NT2/D1 (cell line): ENCODE results near the gene SLC35B4.

Source experiments
- DNase-seq: peaks from one replicate; pipeline ENCODE4 v3.0.0-alpha.2; 2011; ENCODE audit warnings: low read depth, low spot score
- H3K27me3 ChIP-seq: 2 replicates; pipeline ENCODE4 v1.6.0; 2011; ENCODE audit warnings: mild to moderate bottlenecking; ENCODE audit not compliant: insufficient read length, insufficient read depth
- H3K36me3 ChIP-seq: 2 replicates; pipeline ENCODE4 v1.6.1; 2011; ENCODE audit warnings: mild to moderate bottlenecking, low read length, mixed read lengths; ENCODE audit not compliant: insufficient read depth, insufficient read length
- H3K4me1 ChIP-seq: 2 replicates; pipeline ENCODE4 v1.5.1; 2011; ENCODE audit not compliant: insufficient read depth, insufficient read length
- H3K4me3 ChIP-seq: 2 replicates; pipeline ENCODE4 v1.5.1; 2011; ENCODE audit warnings: low read depth; ENCODE audit not compliant: insufficient read length
- H3K9ac ChIP-seq: 2 replicates; pipeline ENCODE4 v1.6.0; 2011; ENCODE audit warnings: low read depth; ENCODE audit not compliant: insufficient read length
- H3K9me3 ChIP-seq: 2 replicates; pipeline ENCODE4 v1.5.1; 2011; ENCODE audit warnings: mild to moderate bottlenecking, low read length; ENCODE audit not compliant: insufficient read depth
- SUZ12 ChIP-seq: IDR thresholded peaks from 2 replicates; pipeline ENCODE4 v1.6.1; 2011; ENCODE audit not compliant: insufficient read length, insufficient read depth; ENCODE audit errors: extremely low read depth
- YY1 ChIP-seq: IDR thresholded peaks from 2 replicates; pipeline ENCODE4 v1.6.1; 2011; ENCODE audit not compliant: insufficient read length, insufficient read depth
- ZNF274 ChIP-seq: IDR thresholded peaks from 2 replicates; pipeline ENCODE4 v1.6.1; 2011; ENCODE audit warnings: mild to moderate bottlenecking, low read depth, low read length

The SLC35B4 gene

GRCh38 chr7:134357486-134357885, 40.8 kb upstream of the SLC35B4 start:
- H3K9me3 ChIP-seq = no peaks in the 10 kb centered on the region
- H3K4me3 ChIP-seq = no peak overlapping the region
- H3K27me3 ChIP-seq = no peaks in the 10 kb centered on the region
- no peak overlapping the region for H3K9ac ChIP-seq
- H3K4me1 ChIP-seq = no peaks in the 10 kb centered on the region
- DNase-seq = no peak
- no peaks in the 10 kb centered on the region for H3K36me3 ChIP-seq
- TF ChIP-seq SUZ12 = no peak
- TF ChIP-seq ZNF274 = no peak
- TF ChIP-seq YY1 = no peak

DNA sequence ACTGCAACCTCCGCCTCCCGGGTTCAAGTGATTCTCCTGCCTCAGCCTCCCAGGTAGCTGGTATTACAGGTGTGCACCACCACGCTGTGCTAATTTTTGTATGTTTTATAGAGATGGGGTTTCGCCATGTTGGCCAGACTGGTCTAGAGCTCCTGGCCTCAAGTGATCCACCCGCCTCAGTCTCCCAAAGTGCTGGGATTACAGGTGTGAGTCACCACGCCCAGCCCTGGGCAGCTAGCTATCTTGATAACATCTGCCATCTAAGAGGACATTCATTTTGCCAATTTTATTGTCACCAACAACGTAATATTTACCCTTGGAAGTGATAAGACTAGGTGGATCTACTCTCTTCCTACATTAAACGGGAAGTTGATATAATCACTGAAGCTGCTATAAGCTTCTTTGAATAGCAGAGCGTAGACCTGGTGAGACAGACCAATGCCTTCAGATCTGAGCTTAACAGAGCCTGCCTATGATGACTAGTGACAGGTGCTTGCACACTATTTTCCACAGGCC, 39.7 kb upstream of the SLC35B4 start:
- Histone ChIP-seq H3K4me3 (no peak overlapping the region), H3K36me3 (no peaks in the 10 kb centered on the region), H3K9ac (no peak overlapping the region), H3K9me3 (no peaks in the 10 kb centered on the region), H3K27me3 (no peaks in the 10 kb centered on the region), H3K4me1 (no peaks in the 10 kb centered on the region)
- no peak for DNase-seq
- TF ChIP-seq YY1 (no peak), ZNF274 (no peak), SUZ12 (no peak)

DNA sequence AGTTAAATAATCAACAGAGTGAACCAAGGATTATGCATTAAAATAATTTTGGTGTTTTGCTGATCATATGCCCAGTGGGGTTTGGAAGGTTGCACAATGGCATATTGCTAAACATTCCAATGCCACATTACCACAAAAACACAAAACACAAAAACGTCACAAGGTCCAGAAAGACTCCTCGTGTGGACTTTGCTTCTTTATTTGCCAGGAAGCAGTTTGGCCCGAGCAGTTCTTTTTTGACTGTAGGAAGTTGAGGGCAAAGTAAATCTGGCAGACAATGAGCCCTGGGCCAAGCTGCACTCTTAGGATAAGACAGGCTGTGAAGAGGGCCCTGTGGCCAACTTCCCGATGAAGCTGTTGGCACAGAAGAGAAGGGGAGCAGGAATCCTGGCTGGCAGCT, 39.2 kb upstream of the SLC35B4 start:
- Histone ChIP-seq H3K9me3 (no peaks in the 10 kb centered on the region), H3K4me3 (no peak overlapping the region), H3K4me1 (no peaks in the 10 kb centered on the region), H3K9ac (no peak overlapping the region), H3K27me3 (no peaks in the 10 kb centered on the region), H3K36me3 (no peaks in the 10 kb centered on the region)
- TF ChIP-seq SUZ12 (no peak), YY1 (no peak), ZNF274 (no peak)
- DNase-seq = no peak

- no peaks in the 10 kb centered on the region for H3K27me3 ChIP-seq
- no peak overlapping the region for H3K9ac ChIP-seq
- no peaks in the 10 kb centered on the region for H3K9me3 ChIP-seq
- no peaks in the 10 kb centered on the region for H3K4me1 ChIP-seq
- TF ChIP-seq SUZ12 = no peak
- no peak for TF ChIP-seq ZNF274
- no peak for TF ChIP-seq YY1
- H3K36me3 ChIP-seq = no peaks in the 10 kb centered on the region
- no peak for DNase-seq
- H3K4me3 ChIP-seq = no peak overlapping the region
Observed at GRCh38 chr7:134355004-134355525, 38.3 kb upstream of the SLC35B4 start.

DNA sequence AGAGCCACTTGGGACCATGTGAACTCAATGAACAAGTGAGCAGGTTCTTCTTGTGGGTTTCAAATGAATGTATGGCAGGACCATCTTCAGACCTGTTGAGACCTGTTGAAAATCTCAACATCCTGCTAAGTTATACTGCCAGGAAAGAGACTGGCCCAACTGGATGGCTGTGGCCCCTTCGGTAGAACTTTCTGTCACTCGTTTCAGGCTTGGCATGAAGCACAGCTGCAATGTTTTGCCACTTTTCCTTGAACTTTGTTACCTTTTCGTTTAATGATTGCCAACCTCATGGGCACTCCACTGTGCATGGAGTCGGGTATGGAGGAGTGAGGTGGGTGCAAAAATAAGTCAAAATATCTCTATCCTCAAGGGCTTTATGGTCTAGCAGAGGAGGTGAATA, 36.7 kb upstream of the SLC35B4 start:
- Histone ChIP-seq H3K36me3 (no peaks in the 10 kb centered on the region), H3K4me3 (no peak overlapping the region), H3K9ac (no peak overlapping the region), H3K4me1 (no peaks in the 10 kb centered on the region), H3K27me3 (no peaks in the 10 kb centered on the region), H3K9me3 (no peaks in the 10 kb centered on the region)
- no peak for TF ChIP-seq ZNF274
- TF ChIP-seq SUZ12 = no peak
- no peak for TF ChIP-seq YY1
- no peak for DNase-seq

GRCh38 chr7:134351424-134351823, 34.7 kb upstream of the SLC35B4 start:
- Histone ChIP-seq H3K4me1 (no peaks in the 10 kb centered on the region), H3K9ac (no peak overlapping the region), H3K36me3 (no peaks in the 10 kb centered on the region), H3K9me3 (no peaks in the 10 kb centered on the region), H3K27me3 (no peaks in the 10 kb centered on the region), H3K4me3 (no peak overlapping the region)
- no peak for TF ChIP-seq SUZ12
- no peak for TF ChIP-seq YY1
- TF ChIP-seq ZNF274 = no peak
- no peak for DNase-seq

DNA sequence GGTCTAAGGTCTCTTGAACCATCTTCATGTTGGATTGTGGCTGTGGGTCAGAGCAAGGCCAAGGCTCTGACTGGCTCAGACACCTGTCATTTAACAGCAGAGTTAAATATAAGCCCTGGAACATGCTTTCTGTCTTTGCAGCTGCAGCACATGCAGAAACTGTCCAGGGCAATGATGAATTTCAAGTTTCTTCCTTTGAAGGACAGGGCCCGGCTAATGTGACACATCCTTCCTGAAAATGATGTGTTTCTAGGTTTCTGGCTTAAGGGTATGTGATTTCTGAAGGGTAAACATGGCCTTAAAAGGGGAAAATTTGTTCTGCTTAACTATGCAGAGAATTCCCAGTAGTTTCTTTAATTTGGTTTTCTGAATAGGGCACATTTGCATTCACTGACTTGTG, 34.0 kb upstream of the SLC35B4 start:
- Histone ChIP-seq H3K9me3 (no peaks in the 10 kb centered on the region), H3K4me1 (no peaks in the 10 kb centered on the region), H3K36me3 (no peaks in the 10 kb centered on the region), H3K27me3 (no peaks in the 10 kb centered on the region), H3K9ac (no peak overlapping the region), H3K4me3 (no peak overlapping the region)
- TF ChIP-seq SUZ12 (no peak), ZNF274 (no peak), YY1 (no peak)
- DNase-seq = no peak

GRCh38 chr7:134347567-134347966, 30.8 kb upstream of the SLC35B4 start:
- peaks cover 2% of the 10 kb centered on the region for H3K4me1 ChIP-seq
- no peaks in the 10 kb centered on the region for H3K27me3 ChIP-seq
- TF ChIP-seq SUZ12 (no peak), YY1 (no peak), ZNF274 (no peak)
- no peaks in the 10 kb centered on the region for H3K9me3 ChIP-seq
- no peak overlapping the region for H3K9ac ChIP-seq
- no peak overlapping the region for H3K4me3 ChIP-seq
- no peak for DNase-seq
- no peaks in the 10 kb centered on the region for H3K36me3 ChIP-seq
